GM23338 (cell line): ENCODE data around the gene METTL14. TPM values are rescaled to one million over a fixed set of nuclear protein-coding genes. Genes with fewer than 3 reads are reported as not detected.

Experiments used
- ATAC-seq: fragments of 200-7000 bp; cut with Tn5 transposase; 3 replicates; pipeline ENCODE4 v1.9.1; 2020
- DNase-seq: peaks from one replicate; pipeline ENCODE4 v3.0.0-alpha.2; 2015; ENCODE audit warnings: low spot score
- H2AFZ ChIP-seq: fragments of 200-600 bp; sonication (generic); 2 replicates; pipeline ENCODE4 v1.8.0; 2016; ENCODE audit warnings: antibody characterized with exemption, mild to moderate bottlenecking, moderate library complexity
- H3F3A ChIP-seq: fragments of 200-600 bp; sonication (generic); replicated peaks from 2 replicates; pipeline ENCODE4 v1.8.0; 2017; ENCODE audit warnings: antibody characterized with exemption, mixed run types, low read depth
- H3K27ac ChIP-seq: fragments of 200-600 bp; sonication (generic); 2 replicates; pipeline ENCODE4 v1.6.1; 2016; ENCODE audit warnings: low read depth
- H3K27me3 ChIP-seq: fragments of 200-600 bp; sonication (generic); 2 replicates; pipeline ENCODE4 v1.8.0; 2016; ENCODE audit warnings: mild to moderate bottlenecking, mixed run types, moderate library complexity; ENCODE audit not compliant: insufficient read depth
- H3K36me3 ChIP-seq: fragments of 200-600 bp; sonication (generic); 2 replicates; pipeline ENCODE4 v1.8.0; 2016; ENCODE audit warnings: mild to moderate bottlenecking; ENCODE audit not compliant: insufficient read depth
- H3K4me1 ChIP-seq: fragments of 200-600 bp; sonication (generic); 2 replicates; pipeline ENCODE4 v1.8.0; 2016; ENCODE audit warnings: mild to moderate bottlenecking, moderate library complexity; ENCODE audit not compliant: insufficient read depth
- H3K4me2 ChIP-seq: fragments of 200-600 bp; sonication (generic); 2 replicates; pipeline ENCODE4 v1.7.1; 2017; ENCODE audit warnings: mixed run types
- H3K4me3 ChIP-seq: fragments of 200-600 bp; sonication (generic); 2 replicates; pipeline ENCODE4 v1.6.1; 2016; ENCODE audit warnings: mixed run types
- H3K79me2 ChIP-seq: fragments of 200-600 bp; sonication (generic); replicated peaks from 2 replicates; pipeline ENCODE4 v1.8.0; 2017; ENCODE audit warnings: mild to moderate bottlenecking; ENCODE audit not compliant: insufficient read depth
- H3K9me2 ChIP-seq: fragments of 200-600 bp; sonication (generic); 2 replicates; pipeline ENCODE4 v1.8.0; 2017; ENCODE audit not compliant: insufficient read depth
- H4K20me1 ChIP-seq: fragments of 200-600 bp; sonication (generic); replicated peaks from 2 replicates; pipeline ENCODE4 v1.8.0; 2017; ENCODE audit warnings: mild to moderate bottlenecking; ENCODE audit not compliant: insufficient read depth
- H3K27ac Mint-ChIP-seq: 2 replicates; pipeline ENCODE4 v1.8.0; 2020; ENCODE audit warnings: inconsistent platforms, mild to moderate bottlenecking, moderate library complexity, mixed read lengths
- H3K27me3 Mint-ChIP-seq: 3 replicates; pipeline ENCODE4 v1.8.0; 2022; ENCODE audit warnings: low read depth, mild to moderate bottlenecking, moderate library complexity, mixed read lengths, inconsistent platforms; ENCODE audit not compliant: insufficient read depth, poor library complexity
- H3K36me3 Mint-ChIP-seq: 3 replicates; pipeline ENCODE4 v1.8.0; 2021; ENCODE audit warnings: low read depth, mild to moderate bottlenecking, inconsistent platforms, moderate library complexity, mixed read lengths
- H3K4me1 Mint-ChIP-seq: 3 replicates; pipeline ENCODE4 v1.8.0; 2020; ENCODE audit warnings: mild to moderate bottlenecking, inconsistent platforms, mixed read lengths
- H3K4me3 Mint-ChIP-seq: 3 replicates; pipeline ENCODE4 v1.8.0; 2021; ENCODE audit warnings: moderate library complexity, mild to moderate bottlenecking, inconsistent platforms, mixed read lengths
- H3K9me3 Mint-ChIP-seq: 3 replicates; pipeline ENCODE4 v1.8.0; 2020; ENCODE audit warnings: moderate library complexity, mild to moderate bottlenecking, inconsistent platforms, mixed read lengths
- JUNB ChIP-seq: IDR thresholded peaks from one replicate; pipeline ENCODE4 v1.6.1; 2016; ENCODE audit warnings: antibody characterized with exemption; ENCODE audit not compliant: unreplicated experiment
- POLR2AphosphoS5 ChIP-seq: IDR thresholded peaks from 2 replicates; pipeline ENCODE4 v1.6.1; 2016; ENCODE audit warnings: antibody characterized with exemption, low read depth
- REST ChIP-seq: IDR thresholded peaks from one replicate; pipeline ENCODE4 v1.6.1; 2018; ENCODE audit warnings: antibody characterized with exemption; ENCODE audit not compliant: unreplicated experiment
- ZNF114 ChIP-seq: fragments of 250-450 bp; sonication (Bioruptor Pico); IDR thresholded peaks from 2 replicates; pipeline ENCODE4 v1.5.0; 2020; ENCODE audit warnings: mild to moderate bottlenecking, moderate library complexity
- ZNF331 ChIP-seq: fragments of 250-450 bp; sonication (Bioruptor Pico); IDR thresholded peaks from 2 replicates; pipeline ENCODE4 v1.5.0; 2020; ENCODE audit warnings: low read depth, mild to moderate bottlenecking, moderate library complexity
- ZNF462 ChIP-seq: fragments of 250-450 bp; sonication (Bioruptor Pico); IDR thresholded peaks from 2 replicates; pipeline ENCODE4 v1.5.0; 2020; ENCODE audit warnings: mild to moderate bottlenecking, moderate library complexity
- polyA plus RNA-seq: library from polyadenylated mRNA; unstranded; fragments of >200 nt; fragmentation: Nextera tagmentation; extraction: Ambion mirVana; gene quantifications from 2 replicates; pipeline ENCODE4 v1.2.1, GENCODE V29; 2016
- total RNA-seq: library from RNA; depleted of rRNA; stranded (reverse); fragments of >200 nt; shearing (Covaris generic); gene quantifications from 2 replicates; pipeline ENCODE4 v1.2.3, GENCODE V29; 2014

The METTL14 gene
- total and polyA plus RNA-seq, 2 experiments from 2014 or later, result 39.3 to 56.8 TPM

GRCh38 chr4:118712872-118713271 lies 27.7 kb downstream of the METTL14 start:
- Mint-ChIP-seq H3K9me3 (no peaks in the 10 kb centered on the region), H3K4me3 (no peak overlapping the region), H3K27ac (no peak overlapping the region), H3K4me1 (no peaks in the 10 kb centered on the region), H3K36me3 (peaks cover 11% of the 10 kb centered on the region), H3K27me3 (peaks cover under 1% of the 10 kb centered on the region)
- H3K27ac ChIP-seq, result no peak overlapping the region
- no peak for DNase-seq
- no peaks in the 10 kb centered on the region for H4K20me1 ChIP-seq
- H3F3A ChIP-seq, result no peaks in the 10 kb centered on the region
- H3K36me3 ChIP-seq, result peaks cover 10% of the 10 kb centered on the region; the same call in 1 of the 2 replicates
- TF ChIP-seq ZNF331 (CRISPR knock-in tag) (no peak), REST (no peak), JUNB (no peak), ZNF462 (CRISPR knock-in tag) (no peak), ZNF114 (CRISPR knock-in tag) (no peak), POLR2AphosphoS5 (no peak)
- no peak for ATAC-seq
- H2AFZ ChIP-seq, result no peak overlapping the region
- H3K79me2 ChIP-seq, result no peaks in the 10 kb centered on the region
- no peak overlapping the region for H3K4me2 ChIP-seq
- H3K4me1 ChIP-seq, result no peaks in the 10 kb centered on the region
- no peak overlapping the region for H3K4me3 ChIP-seq
- H3K27me3 ChIP-seq, result no peaks in the 10 kb centered on the region
- no peaks in the 10 kb centered on the region for H3K9me2 ChIP-seq
